Measurements from ENCODE around the gene PRKCA. TPM values are rescaled to one million over a fixed set of nuclear protein-coding genes. Genes with fewer than 3 reads are reported as not detected.

PRKCA gene
- total and polyA plus RNA-seq, 2 of the 13 experiments (the other 11 are each of a cell fraction or from before 2014, with no cell fraction given), result 18.5 to 21.5 TPM

GRCh38 chr17:66733759-66734158 is 431.3 kb downstream of the PRKCA start:
- Histone ChIP-seq H4K20me1 (ENCODE audit: insufficient read depth, low read length) (no peaks in the 10 kb centered on the region), H3K9ac (ENCODE audit: insufficient read depth, low read depth, low read length) (no peak overlapping the region), H3K27me3 (ENCODE audit: control insufficient read depth in 1 of 2, insufficient read depth in 2 of 2, low read length in 2 of 2) (no peaks in the 10 kb centered on the region), H3K4me2 (ENCODE audit: low read depth, low read length) (no peak overlapping the region), H3K4me3 (replicated peaks in 1 of 3; ENCODE audit: insufficient read depth in 1 of 3, low read depth in 2 of 3, low read length in 3 of 3) (no peak overlapping the region), H3K27ac (ENCODE audit: extremely low read length, insufficient read depth, low read length) (no peak overlapping the region), H3K36me3 (replicated peaks in 1 of 2; ENCODE audit: control insufficient read depth in 1 of 2, insufficient read depth in 2 of 2, low read length in 2 of 2) (peaks cover 19 to 35% of the 10 kb centered on the region in 2 experiments; a peak in 4 of 5 replicates), H3K79me2 (ENCODE audit: insufficient read depth, low read length) (no peaks in the 10 kb centered on the region), H2AFZ (ENCODE audit: low read length) (no peak overlapping the region), H3K4me1 (ENCODE audit: insufficient read depth, low read length) (no peaks in the 10 kb centered on the region), H3K9me3 (ENCODE audit: low read length) (no peaks in the 10 kb centered on the region)
- 93% methylated on average over 2 of the region's 2 CpGs for WGBS (ENCODE audit: low lambda C conversion rate)
- ATAC-seq, result peak; percentile 39; the same call in 2 of the 3 replicates
- in situ Hi-C loops (cut with HindIII; ENCODE audit: extremely low pct_ligation_motif_present, low pct_unique_long_range_greater_than_20kb), result no loop called here
- CTCF ChIA-PET (ENCODE audit: low intra/inter-chr PET ratio, low total read pairs), result no interaction called here
- BruUV-seq (replicated peaks), result no TSS peak
- intact Hi-C loops (cut with micrococcal nuclease; ENCODE audit: unreplicated experiment), result no loop called here
- TF ChIP-seq REPIN1 (CRISPR knock-in tag; IDR thresholded peaks at IDR 0.05; ENCODE audit: borderline replicate concordance, low read depth), result no peak
- DNase-seq (ENCODE audit: low spot score), result peak; percentile 15
- FAIRE-seq, result no peak
- POLR2A ChIA-PET, result no interaction called here

GRCh38 chr17:66734186-66734943 is 432.0 kb downstream of the PRKCA start:
- Histone ChIP-seq H3K27me3 (ENCODE audit: control insufficient read depth in 1 of 2, insufficient read depth in 2 of 2, low read length in 2 of 2) (no peaks in the 10 kb centered on the region), H3K4me3 (replicated peaks in 1 of 3; ENCODE audit: insufficient read depth in 1 of 3, low read depth in 2 of 3, low read length in 3 of 3) (no peak overlapping the region), H2AFZ (ENCODE audit: low read length) (no peak overlapping the region), H3K27ac (ENCODE audit: extremely low read length, insufficient read depth, low read length) (no peak overlapping the region), H3K9me3 (ENCODE audit: low read length) (no peaks in the 10 kb centered on the region), H3K4me1 (ENCODE audit: insufficient read depth, low read length) (no peaks in the 10 kb centered on the region), H3K36me3 (replicated peaks in 1 of 2; ENCODE audit: control insufficient read depth in 1 of 2, insufficient read depth in 2 of 2, low read length in 2 of 2) (peaks cover 19 to 41% of the 10 kb centered on the region in 2 experiments; a peak in 4 of 5 replicates), H4K20me1 (ENCODE audit: insufficient read depth, low read length) (no peaks in the 10 kb centered on the region), H3K4me2 (ENCODE audit: low read depth, low read length) (no peak overlapping the region), H3K79me2 (ENCODE audit: insufficient read depth, low read length) (no peaks in the 10 kb centered on the region), H3K9ac (ENCODE audit: insufficient read depth, low read depth, low read length) (no peak overlapping the region)
- POLR2A ChIA-PET, result no interaction called here
- FAIRE-seq, result no peak
- intact Hi-C loops (cut with micrococcal nuclease; ENCODE audit: unreplicated experiment), result no loop called here
- in situ Hi-C loops (cut with HindIII; ENCODE audit: extremely low pct_ligation_motif_present, low pct_unique_long_range_greater_than_20kb), result no loop called here
- DNase-seq (ENCODE audit: low spot score), result no peak
- no TSS peak for BruUV-seq (replicated peaks)
- CTCF ChIA-PET (ENCODE audit: low intra/inter-chr PET ratio, low total read pairs), result no interaction called here
- 83% methylated on average over 8 of the region's 8 CpGs for WGBS (ENCODE audit: low lambda C conversion rate)
- no peak for ATAC-seq
- TF ChIP-seq PHF8 (CRISPR knock-in tag; IDR thresholded peaks at IDR 0.05), result no peak

Measured in HepG2 (cell line).